Hepatocyte (in vitro differentiated cells): ENCODE results near the gene UPF1.

Experiments used
- CTCF ChIP-seq: fragments of 200-600 bp; sonication (generic); IDR thresholded peaks from 2 replicates; pipeline ENCODE4 v1.5.1; 2016; ENCODE audit warnings: antibody characterized with exemption, mild to moderate bottlenecking; ENCODE audit not compliant: poor library complexity
- EZH2 ChIP-seq: fragments of 200-600 bp; sonication (generic); IDR thresholded peaks from 2 replicates; pipeline ENCODE4 v1.6.1; 2016; ENCODE audit warnings: antibody characterized with exemption, mild to moderate bottlenecking, borderline replicate concordance
- EZH2phosphoT487 ChIP-seq: fragments of 200-600 bp; sonication (generic); IDR thresholded peaks from one replicate; pipeline ENCODE4 v1.6.1; 2018; ENCODE audit warnings: antibody characterized with exemption, mild to moderate bottlenecking, low read depth, moderate library complexity; ENCODE audit not compliant: unreplicated experiment, severe bottlenecking

- TF ChIP-seq CTCF: no peak
- TF ChIP-seq EZH2phosphoT487: no peak
- no peak for TF ChIP-seq EZH2
Measured at GRCh38 chr19:18804643-18805042, 27.1 kb upstream of the UPF1 start.
